Mesenchymal stem cell (in vitro differentiated cells and primary cell): ENCODE data around the gene TIMM22.

Experiments used
- DNase-seq: peaks from one replicate; pipeline ENCODE4 v3.0.0-alpha.2; 2013
- H2AFZ ChIP-seq: one replicate; pipeline ENCODE4 v1.6.1; 2013; ENCODE audit warnings: low read depth, mild to moderate bottlenecking, control low read depth, inconsistent platforms, low read length, moderate library complexity
- H2AK5ac ChIP-seq: 2 replicates; pipeline ENCODE4 v1.6.1; 2013; ENCODE audit warnings: low read length, moderate library complexity, mild to moderate bottlenecking, inconsistent platforms; ENCODE audit not compliant: severe bottlenecking
- H2BK120ac ChIP-seq: one replicate; pipeline ENCODE4 v1.6.1; 2013; ENCODE audit warnings: low read depth, mild to moderate bottlenecking, inconsistent platforms, low read length, moderate library complexity
- H2BK12ac ChIP-seq, 2 experiments: one replicate each; pipeline ENCODE4 v1.6.1; 2013; ENCODE audit warnings: inconsistent platforms in 2 of 2, low read length in 2 of 2, mild to moderate bottlenecking in 2 of 2, moderate library complexity in 2 of 2, control low read depth in 1 of 2
- H2BK15ac ChIP-seq: one replicate; pipeline ENCODE4 v1.6.1; 2013; ENCODE audit warnings: mild to moderate bottlenecking, low read depth, inconsistent platforms; ENCODE audit not compliant: poor library complexity, severe bottlenecking
- H2BK5ac ChIP-seq: 2 replicates; pipeline ENCODE4 v1.6.1; 2013; ENCODE audit warnings: low read depth, mild to moderate bottlenecking, low read length, control low read depth, inconsistent platforms; ENCODE audit not compliant: poor library complexity, severe bottlenecking
- H3K14ac ChIP-seq, 2 experiments: one replicate each; pipeline ENCODE4 v1.6.1; 2013; ENCODE audit warnings: inconsistent platforms in 2 of 2, low read length in 2 of 2, control low read depth in 1 of 2, mild to moderate bottlenecking in 1 of 2, moderate library complexity in 1 of 2
- H3K18ac ChIP-seq, 2 experiments: one replicate each; pipeline ENCODE4 v1.6.1; 2013; ENCODE audit warnings: inconsistent platforms in 2 of 2, low read length in 2 of 2, control low read depth in 1 of 2, low read depth in 1 of 2, mild to moderate bottlenecking in 1 of 2
- H3K23ac ChIP-seq, 2 experiments: one replicate each; pipeline ENCODE4 v1.6.1; 2013; ENCODE audit warnings: inconsistent platforms in 2 of 2, low read length in 2 of 2, mild to moderate bottlenecking in 2 of 2, moderate library complexity in 2 of 2, control low read depth in 1 of 2
- H3K27ac ChIP-seq: 2 replicates; pipeline ENCODE4 v1.5.1; 2013; ENCODE audit warnings: mild to moderate bottlenecking, moderate library complexity, low read length, control low read depth, inconsistent platforms; ENCODE audit not compliant: poor library complexity, severe bottlenecking
- H3K27me3 ChIP-seq, 2 experiments: 2 replicates each; pipeline versions ENCODE4 v1.6.1 to v1.7.0; 2013; ENCODE audit warnings: low read length in 2 of 2, mild to moderate bottlenecking in 2 of 2, moderate library complexity in 2 of 2, control low read depth in 1 of 2, inconsistent platforms in 1 of 2; ENCODE audit not compliant: control insufficient read depth in 1 of 2, insufficient read depth in 1 of 2
- H3K36me3 ChIP-seq, 2 experiments: 2 replicates each; pipeline versions ENCODE4 v1.6.1 to v1.7.0; 2013; ENCODE audit warnings: low read length in 2 of 2, control low read depth in 1 of 2, inconsistent platforms in 1 of 2, low read depth in 1 of 2, mild to moderate bottlenecking in 1 of 2; ENCODE audit not compliant: insufficient read depth in 2 of 2, control insufficient read depth in 1 of 2
- H3K4ac ChIP-seq, 2 experiments: one replicate each; pipeline ENCODE4 v1.6.1; 2013; ENCODE audit warnings: inconsistent platforms in 2 of 2, low read length in 2 of 2, mild to moderate bottlenecking in 2 of 2, moderate library complexity in 2 of 2, control low read depth in 1 of 2, low read depth in 1 of 2
- H3K4me1 ChIP-seq: 2 replicates; pipeline ENCODE4 v1.6.1; 2013; ENCODE audit warnings: low read depth, low read length, control low read depth; ENCODE audit not compliant: control insufficient read depth, insufficient read depth
- H3K4me2 ChIP-seq: 2 replicates; pipeline ENCODE4 v1.6.1; 2013; ENCODE audit warnings: low read length, mild to moderate bottlenecking, inconsistent platforms; ENCODE audit not compliant: poor library complexity, severe bottlenecking
- H3K4me3 ChIP-seq, 2 experiments: 2 replicates each; pipeline versions ENCODE4 v1.5.1 to v1.7.0; 2013; ENCODE audit warnings: low read length in 2 of 2, mild to moderate bottlenecking in 2 of 2, control low read depth in 1 of 2, low read depth in 1 of 2; ENCODE audit not compliant: insufficient read depth in 1 of 2
- H3K79me1 ChIP-seq: replicated peaks from 2 replicates; pipeline ENCODE4 v1.6.1; 2013; ENCODE audit warnings: mild to moderate bottlenecking, control low read depth, low read length, inconsistent platforms; ENCODE audit not compliant: poor library complexity, severe bottlenecking
- H3K9ac ChIP-seq: 2 replicates; pipeline ENCODE4 v1.7.0; 2013; ENCODE audit warnings: mild to moderate bottlenecking, low read length, moderate library complexity
- H3K9me3 ChIP-seq: 2 replicates; pipeline ENCODE4 v1.7.0; 2013; ENCODE audit warnings: mild to moderate bottlenecking, low read length; ENCODE audit not compliant: control insufficient read depth
- H4K8ac ChIP-seq: one replicate; pipeline ENCODE4 v1.6.1; 2013; ENCODE audit warnings: inconsistent platforms, mild to moderate bottlenecking, low read length, moderate library complexity
- H4K91ac ChIP-seq: one replicate; pipeline ENCODE4 v1.6.1; 2013; ENCODE audit warnings: mild to moderate bottlenecking, low read length, inconsistent platforms
- WGBS: methylation state at CpG from one replicate; pipeline ENCODE4 v1.1.7; 2013; ENCODE audit warnings: mixed read lengths; 5-methylcytosine and 5-hydroxymethylcytosine counted together

Gene TIMM22

GRCh38 chr17:1027044-1027443 lies 30.1 kb downstream of the TIMM22 start:
- Histone ChIP-seq H3K4me3 (no peak overlapping the region), H3K9ac (no peak overlapping the region), H2BK5ac (no peak overlapping the region), H2BK120ac (no peak overlapping the region), H4K8ac (no peak overlapping the region), H2BK15ac (no peak overlapping the region), H2BK12ac (no peak overlapping the region), H3K4me1 (peaks cover 36% of the 10 kb centered on the region), H2AFZ (no peak overlapping the region), H3K27ac (no peak overlapping the region), H3K18ac (no peak overlapping the region), H3K14ac (no peak overlapping the region), H3K27me3 (no peaks in the 10 kb centered on the region), H3K79me1 (peaks cover 46% of the 10 kb centered on the region), H4K91ac (no peak overlapping the region), H3K23ac (no peak overlapping the region), H3K36me3 (peaks cover 23 to 74% of the 10 kb centered on the region in 2 experiments), H3K4me2 (no peak overlapping the region), H3K4ac (no peak overlapping the region), H2AK5ac (no peak overlapping the region), H3K9me3 (no peaks in the 10 kb centered on the region)
- 97% methylated on average over 9 of the region's 9 CpGs for WGBS
- DNase-seq, result no peak

DNA sequence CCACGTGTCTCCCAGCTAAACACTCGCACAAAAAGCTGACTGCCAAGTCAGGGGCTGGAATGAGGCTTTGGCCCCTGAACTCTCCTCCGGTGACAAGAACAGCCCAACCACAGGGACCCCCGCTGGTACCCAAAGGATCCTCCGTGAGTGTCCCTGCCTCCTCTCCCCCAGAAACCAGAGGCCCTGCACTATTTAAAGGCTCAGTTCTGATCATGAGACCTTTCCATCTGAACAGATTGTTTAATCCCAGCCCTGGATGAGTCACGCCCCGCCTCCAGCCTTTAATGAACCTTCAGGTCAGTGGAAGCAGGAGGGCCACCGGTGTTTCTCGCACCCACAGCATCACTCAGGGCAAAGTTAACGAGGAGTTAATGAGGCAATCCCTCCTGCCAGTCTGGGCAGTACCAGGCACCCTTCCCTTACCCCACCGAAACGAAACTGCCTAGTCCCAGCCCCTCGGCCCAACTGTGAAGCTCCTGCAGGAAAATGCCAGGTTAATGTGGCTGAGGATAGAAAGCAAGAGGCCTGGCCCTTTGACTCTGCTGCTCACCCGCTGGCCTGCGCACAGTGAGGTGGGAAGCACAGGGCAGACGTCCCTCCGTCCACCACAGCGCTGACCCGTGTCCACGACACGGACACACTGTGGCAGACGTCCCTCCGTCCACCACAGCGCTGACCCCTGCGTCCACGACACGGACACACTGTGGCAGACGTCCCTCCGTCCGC lies 32.4 kb downstream of the TIMM22 start:
- Histone ChIP-seq H2BK12ac (peak overlapping the region in 1 of 2 experiments; percentile 100), H3K18ac (peak overlapping the region in 1 of 2 experiments; percentile 95)
- WGBS, result 80% methylated on average over 29 of the region's 30 CpGs

DNA sequence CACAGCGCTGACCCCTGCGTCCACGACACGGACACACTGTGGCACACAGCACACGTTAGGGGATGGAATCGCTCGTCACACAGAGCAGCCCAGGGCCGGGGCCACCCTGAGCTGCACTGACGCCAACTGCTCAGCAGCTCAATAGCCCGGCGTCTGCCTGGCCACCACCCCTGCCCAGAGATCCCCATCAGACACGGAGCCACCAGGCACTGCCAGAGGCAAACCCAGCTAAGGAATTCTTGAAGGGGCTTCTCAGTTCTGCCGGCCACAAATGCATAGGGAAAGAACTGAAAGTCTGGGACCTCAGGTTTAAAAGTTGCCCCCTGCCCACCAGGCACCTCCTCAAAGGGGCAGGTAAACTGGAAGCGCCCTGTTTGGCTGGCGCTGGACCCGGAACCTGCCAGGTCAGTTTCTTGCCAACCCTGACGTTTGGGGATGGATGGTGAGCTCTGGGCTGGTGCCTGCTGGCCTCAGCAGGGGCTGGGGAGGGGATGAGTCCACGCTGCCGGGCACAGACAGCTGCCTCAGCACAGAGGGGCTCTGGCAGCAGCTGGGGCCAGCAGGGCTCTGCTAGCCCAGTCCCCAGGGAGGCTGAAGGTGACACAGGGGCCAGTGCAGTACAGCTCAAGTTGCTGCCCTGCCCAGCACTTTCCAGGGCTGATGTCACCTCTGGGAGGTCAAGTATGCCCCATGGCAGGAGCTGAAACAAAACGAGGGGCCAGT lies 33.2 kb downstream of the TIMM22 start:
- Histone ChIP-seq H3K27ac (no peak overlapping the region), H3K14ac (peak overlapping the region in 1 of 2 experiments; percentile 99), H2BK5ac (no peak overlapping the region), H3K23ac (peak overlapping the region in 1 of 2 experiments; percentile 28), H3K18ac (peak overlapping the region in 1 of 2 experiments; percentile 95), H3K4me2 (no peak overlapping the region), H3K4ac (peak overlapping the region in 1 of 2 experiments; percentile 68), H2BK12ac (peak overlapping the region; percentile 28 to 100), H3K36me3 (peaks cover 45 to 78% of the 10 kb centered on the region in 2 experiments), H3K9me3 (no peaks in the 10 kb centered on the region), H3K9ac (peak overlapping the region; percentile 18), H3K27me3 (no peaks in the 10 kb centered on the region), H4K8ac (no peak overlapping the region), H2AFZ (no peak overlapping the region), H3K79me1 (peaks cover 37% of the 10 kb centered on the region), H3K4me1 (peaks cover 47% of the 10 kb centered on the region), H4K91ac (no peak overlapping the region), H2BK120ac (no peak overlapping the region), H3K4me3 (peak overlapping the region in 1 of 2 experiments; percentile 41), H2BK15ac (peak overlapping the region; percentile 56), H2AK5ac (no peak overlapping the region)
- no peak for DNase-seq
- 86% methylated on average over 20 of the region's 20 CpGs for WGBS

More for the DNA sequence above, 32.4 kb downstream of the TIMM22 start:
- Histone ChIP-seq H2BK15ac (no peak overlapping the region), H4K8ac (no peak overlapping the region), H3K9me3 (no peaks in the 10 kb centered on the region), H2BK120ac (peak overlapping the region; percentile 8), H3K14ac (peak overlapping the region in 1 of 2 experiments; percentile 99), H2BK5ac (no peak overlapping the region), H4K91ac (no peak overlapping the region), H2AFZ (no peak overlapping the region), H2AK5ac (no peak overlapping the region), H3K9ac (peak overlapping the region; percentile 91), H3K79me1 (peaks cover 35% of the 10 kb centered on the region), H3K27ac (no peak overlapping the region), H3K27me3 (no peaks in the 10 kb centered on the region), H3K4me3 (peak overlapping the region in 1 of 2 experiments; percentile 47), H3K4me1 (peaks cover 47% of the 10 kb centered on the region), H3K4me2 (no peak overlapping the region), H3K4ac (peak overlapping the region in 1 of 2 experiments; percentile 68), H3K36me3 (peaks cover 39 to 73% of the 10 kb centered on the region in 2 experiments), H3K23ac (peak overlapping the region in 1 of 2 experiments; percentile 28)
- DNase-seq, result peak; percentile 81
